ENCODE measurements around the gene STXBP5.
"Not testable (repeated sequence)": the region's sequence is repeated elsewhere in the genome, so short reads cannot be mapped to it uniquely, and the experiment has no call there.

The STXBP5 gene

GRCh38 chr6:147251072-147251471 is 46.9 kb downstream of the STXBP5 start:
- no peak for DNase-seq

- DNase-seq = not testable (repeated sequence)
Measured at GRCh38 chr6:147254929-147255473, 50.8 kb downstream of the STXBP5 start.

- no peak for DNase-seq
Measured at GRCh38 chr6:147255948-147256674, 51.9 kb downstream of the STXBP5 start.

GRCh38 chr6:147257760-147258159 is 53.5 kb downstream of the STXBP5 start:
- no peak for DNase-seq

GRCh38 chr6:147260091-147260490 is 55.9 kb downstream of the STXBP5 start:
- no peak for DNase-seq

GRCh38 chr6:147262946-147263345 is 58.7 kb downstream of the STXBP5 start:
- no peak for DNase-seq

GRCh38 chr6:147266821-147267220 is 62.6 kb downstream of the STXBP5 start:
- no peak for DNase-seq

GRCh38 chr6:147267658-147268057 is 63.4 kb downstream of the STXBP5 start:
- no peak for DNase-seq

GRCh38 chr6:147268254-147268653 is 64.0 kb downstream of the STXBP5 start:
- DNase-seq = no peak

- no peak for DNase-seq
Measured at GRCh38 chr6:147274012-147274411, 69.8 kb downstream of the STXBP5 start.

GRCh38 chr6:147274776-147275175 is 70.6 kb downstream of the STXBP5 start:
- DNase-seq = no peak

GRCh38 chr6:147278891-147279290 is 74.7 kb downstream of the STXBP5 start:
- no peak for DNase-seq

GRCh38 chr6:147279427-147279826 is 75.2 kb downstream of the STXBP5 start:
- DNase-seq = no peak

GRCh38 chr6:147281895-147282565 is 77.8 kb downstream of the STXBP5 start:
- DNase-seq = no peak

- no peak for DNase-seq
Measured at GRCh38 chr6:147282566-147282959, 78.3 kb downstream of the STXBP5 start.

- no peak for DNase-seq
Measured at GRCh38 chr6:147283460-147283859, 79.2 kb downstream of the STXBP5 start.

GRCh38 chr6:147285087-147285855 is 81.1 kb downstream of the STXBP5 start:
- peak; percentile 37 for DNase-seq

GRCh38 chr6:147287869-147288271 is 83.7 kb downstream of the STXBP5 start:
- no peak for DNase-seq

GRCh38 chr6:147297124-147297523 is 92.9 kb downstream of the STXBP5 start:
- DNase-seq = no peak

- no peak for DNase-seq
Measured at GRCh38 chr6:147297663-147298316, 93.6 kb downstream of the STXBP5 start.

GRCh38 chr6:147298461-147298860 is 94.2 kb downstream of the STXBP5 start:
- no peak for DNase-seq

- no peak for DNase-seq
Measured at GRCh38 chr6:147299035-147299434, 94.8 kb downstream of the STXBP5 start.

- DNase-seq = no peak
Measured at GRCh38 chr6:147301070-147301469, 96.9 kb downstream of the STXBP5 start.

Measured in CD4-positive, alpha-beta T cell treated with Interleukin-12 subunit alpha and Interleukin-12 subunit beta, for 1 hour (primary cell).